Parathyroid adenoma (tissue), 2 donors: ENCODE results near the gene PSMD13.

Experiments used
- H2AFZ ChIP-seq: fragments of 300-600 bp; sonication (generic); one replicate; pipeline ENCODE4 v1.7.0; 2017; ENCODE audit warnings: antibody characterized with exemption, mild to moderate bottlenecking
- H3K27ac ChIP-seq: fragments of 300-600 bp; sonication (generic); one replicate; pipeline ENCODE4 v1.7.0; 2017
- H3K27me3 ChIP-seq: fragments of 300-600 bp; sonication (generic); one replicate; pipeline ENCODE4 v1.7.0; 2017; ENCODE audit warnings: low read length; ENCODE audit not compliant: control insufficient read depth, insufficient read depth
- H3K36me3 ChIP-seq: fragments of 300-600 bp; sonication (generic); one replicate; pipeline ENCODE4 v1.7.0; 2017; ENCODE audit warnings: low read length; ENCODE audit not compliant: control insufficient read depth, insufficient read depth
- H3K4me1 ChIP-seq: fragments of 300-600 bp; sonication (generic); one replicate; pipeline ENCODE4 v1.7.0; 2017; ENCODE audit warnings: control low read depth
- H3K4me2 ChIP-seq: fragments of 300-600 bp; sonication (generic); one replicate; pipeline ENCODE4 v1.7.0; 2017; ENCODE audit warnings: low read length
- H3K4me3 ChIP-seq: fragments of 300-600 bp; sonication (generic); one replicate; pipeline ENCODE4 v1.7.0; 2017; ENCODE audit warnings: low read depth, low read length
- H3K79me2 ChIP-seq: fragments of 300-600 bp; sonication (generic); one replicate; pipeline ENCODE4 v1.7.0; 2017; ENCODE audit warnings: control low read depth
- H3K9ac ChIP-seq: fragments of 300-600 bp; sonication (generic); one replicate; pipeline ENCODE4 v1.7.0; 2017; ENCODE audit warnings: mild to moderate bottlenecking
- H3K9me3 ChIP-seq: fragments of 300-600 bp; sonication (generic); one replicate; pipeline ENCODE4 v1.7.0; 2017; ENCODE audit warnings: low read length; ENCODE audit not compliant: control insufficient read depth
- TF ChIP-seq, protein P1 (sequence below): fragments of 300-600 bp; sonication (generic); IDR thresholded peaks from one replicate; pipeline ENCODE4 v1.7.0; 2017; ENCODE audit warnings: antibody characterized with exemption, mild to moderate bottlenecking
- donor health status: primary hyperparathyroidism.

Gene PSMD13

DNA sequence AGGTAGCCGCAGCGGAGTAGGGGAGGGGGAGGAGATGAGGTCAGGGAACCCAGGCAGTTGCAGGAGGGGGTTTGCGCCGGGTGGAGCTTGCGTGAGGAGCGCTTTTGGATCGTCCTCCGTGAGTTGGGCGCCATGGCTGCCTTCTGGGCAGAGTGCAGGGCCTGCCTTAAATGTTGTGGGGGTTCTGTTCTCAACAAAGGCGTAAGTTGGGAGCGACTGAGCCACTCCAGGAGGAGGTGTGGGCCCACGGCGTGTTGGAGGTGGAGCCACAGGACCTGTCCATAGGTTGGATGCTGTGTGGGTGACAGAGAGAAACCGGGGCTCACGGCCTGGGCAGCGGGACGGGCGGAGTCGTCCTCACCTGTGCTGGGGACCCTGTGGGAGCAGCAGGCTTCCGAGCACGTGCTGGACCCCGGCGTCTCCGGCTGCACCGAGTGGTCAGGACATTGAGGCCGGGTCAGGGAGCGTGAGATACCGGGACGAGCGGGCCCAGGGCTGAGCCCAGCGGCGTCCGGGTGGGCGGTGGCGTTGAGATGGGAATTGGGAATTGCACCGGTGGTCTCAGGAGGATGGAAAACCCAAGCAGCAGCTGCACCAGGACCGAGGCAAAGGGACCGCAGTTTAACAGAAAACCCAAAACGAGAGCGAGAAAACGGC, 51.2 kb downstream of the PSMD13 start:
- H3K9ac ChIP-seq, result no peak overlapping the region
- H3K27ac ChIP-seq, result no peak overlapping the region
- H3K4me1 ChIP-seq, result no peaks in the 10 kb centered on the region
- peak overlapping the region; percentile 71 for H3K4me2 ChIP-seq
- no peaks in the 10 kb centered on the region for H3K79me2 ChIP-seq
- H3K27me3 ChIP-seq, result no peaks in the 10 kb centered on the region
- H3K9me3 ChIP-seq, result no peaks in the 10 kb centered on the region
- no peaks in the 10 kb centered on the region for H3K36me3 ChIP-seq
- TF ChIP-seq, protein P1, sequence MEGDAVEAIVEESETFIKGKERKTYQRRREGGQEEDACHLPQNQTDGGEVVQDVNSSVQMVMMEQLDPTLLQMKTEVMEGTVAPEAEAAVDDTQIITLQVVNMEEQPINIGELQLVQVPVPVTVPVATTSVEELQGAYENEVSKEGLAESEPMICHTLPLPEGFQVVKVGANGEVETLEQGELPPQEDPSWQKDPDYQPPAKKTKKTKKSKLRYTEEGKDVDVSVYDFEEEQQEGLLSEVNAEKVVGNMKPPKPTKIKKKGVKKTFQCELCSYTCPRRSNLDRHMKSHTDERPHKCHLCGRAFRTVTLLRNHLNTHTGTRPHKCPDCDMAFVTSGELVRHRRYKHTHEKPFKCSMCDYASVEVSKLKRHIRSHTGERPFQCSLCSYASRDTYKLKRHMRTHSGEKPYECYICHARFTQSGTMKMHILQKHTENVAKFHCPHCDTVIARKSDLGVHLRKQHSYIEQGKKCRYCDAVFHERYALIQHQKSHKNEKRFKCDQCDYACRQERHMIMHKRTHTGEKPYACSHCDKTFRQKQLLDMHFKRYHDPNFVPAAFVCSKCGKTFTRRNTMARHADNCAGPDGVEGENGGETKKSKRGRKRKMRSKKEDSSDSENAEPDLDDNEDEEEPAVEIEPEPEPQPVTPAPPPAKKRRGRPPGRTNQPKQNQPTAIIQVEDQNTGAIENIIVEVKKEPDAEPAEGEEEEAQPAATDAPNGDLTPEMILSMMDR, result no peak
- peak overlapping the region; percentile 75 for H2AFZ ChIP-seq
- peak overlapping the region; percentile 22 for H3K4me3 ChIP-seq

DNA sequence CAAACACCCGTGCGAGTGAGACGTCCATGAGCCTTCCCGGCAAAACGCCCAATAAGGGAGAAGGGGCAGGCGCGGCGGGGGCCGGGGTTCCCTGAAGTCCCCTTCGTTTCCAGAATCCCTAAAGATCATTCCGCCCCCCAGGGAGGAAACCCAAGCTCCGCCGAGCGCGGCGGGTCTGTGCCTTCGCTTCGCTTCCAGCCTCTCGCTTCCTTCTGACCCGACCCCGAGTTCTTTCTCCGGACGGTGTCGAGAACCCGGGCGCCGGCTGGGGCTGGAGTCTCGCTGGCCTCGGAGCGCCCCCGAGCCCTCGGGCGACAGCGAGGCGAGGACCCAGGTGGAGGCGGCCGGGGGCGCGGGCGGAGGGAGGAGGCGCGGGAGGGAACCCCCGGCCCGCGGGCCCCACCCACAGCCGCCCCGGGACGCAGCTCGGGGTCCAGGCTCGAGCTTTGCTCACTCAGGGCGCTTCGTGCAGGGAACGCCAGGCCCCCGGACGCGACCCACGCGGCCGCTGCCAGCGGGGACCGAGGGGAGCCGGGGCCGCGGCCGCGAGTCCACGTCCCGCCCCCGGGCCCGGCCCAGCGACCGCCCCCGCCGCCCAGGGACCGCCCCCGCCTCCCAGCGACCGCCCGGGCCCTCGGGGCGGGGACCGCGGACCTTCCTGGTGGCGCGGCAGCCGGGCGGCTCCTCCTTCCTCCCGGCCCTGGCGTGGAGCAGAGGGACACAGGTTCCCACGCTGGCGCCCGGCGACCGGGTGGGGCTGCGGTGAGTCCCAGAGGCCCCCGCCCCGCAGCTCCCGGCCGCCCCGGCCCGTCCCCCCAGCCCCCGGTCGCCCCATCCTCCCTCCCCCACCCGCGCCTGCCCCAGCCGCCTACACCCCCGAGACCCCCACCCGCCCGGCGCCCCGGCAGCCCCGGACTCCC, 52.0 kb downstream of the PSMD13 start, which contains the start of gene PGGHG:
Gene PGGHG (plus strand): TSS at position 649 of the 920 bp plus-strand sequence. CDS start 691 bp downstream, outside the sequence.
- no peaks in the 10 kb centered on the region for H3K9me3 ChIP-seq
- no peaks in the 10 kb centered on the region for H3K36me3 ChIP-seq
- no peaks in the 10 kb centered on the region for H3K4me1 ChIP-seq
- no peak within 1 kb of the TSS for H3K27ac ChIP-seq
- H3K4me3 ChIP-seq, result peak within 1 kb of the TSS; percentile 22
- peak within 1 kb of the TSS; percentile 71 for H3K4me2 ChIP-seq
- no peak within 1 kb of the TSS for H3K9ac ChIP-seq
- TF ChIP-seq, protein P1, result no peak
- H3K79me2 ChIP-seq, result no peaks in the 10 kb centered on the region
- no peaks in the 10 kb centered on the region for H3K27me3 ChIP-seq
- peak within 1 kb of the TSS; percentile 75 for H2AFZ ChIP-seq

DNA sequence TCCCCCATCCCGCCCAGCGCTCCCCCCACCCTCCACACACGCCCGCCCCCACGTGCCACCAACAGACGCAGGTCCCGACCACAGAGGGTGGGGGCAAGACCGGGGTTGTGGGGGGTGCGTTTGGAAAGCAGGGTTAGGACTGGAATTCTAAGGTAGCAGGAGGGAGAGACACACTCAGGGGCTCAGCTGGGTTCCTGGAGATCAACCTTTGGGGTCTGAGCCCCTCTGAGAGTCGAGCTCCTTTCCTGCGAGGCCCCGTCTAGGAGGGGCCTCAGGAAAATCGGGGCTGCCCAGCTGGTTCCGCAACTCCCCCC, 52.6 kb downstream of the PSMD13 start:
- no peaks in the 10 kb centered on the region for H3K27me3 ChIP-seq
- no peak overlapping the region for H3K4me3 ChIP-seq
- H3K27ac ChIP-seq, result no peak overlapping the region
- TF ChIP-seq, protein P1, result no peak
- no peaks in the 10 kb centered on the region for H3K36me3 ChIP-seq
- no peaks in the 10 kb centered on the region for H3K9me3 ChIP-seq
- no peak overlapping the region for H3K9ac ChIP-seq
- peak overlapping the region; percentile 22 for H3K4me2 ChIP-seq
- H2AFZ ChIP-seq, result no peak overlapping the region
- H3K79me2 ChIP-seq, result no peaks in the 10 kb centered on the region
- no peaks in the 10 kb centered on the region for H3K4me1 ChIP-seq

DNA sequence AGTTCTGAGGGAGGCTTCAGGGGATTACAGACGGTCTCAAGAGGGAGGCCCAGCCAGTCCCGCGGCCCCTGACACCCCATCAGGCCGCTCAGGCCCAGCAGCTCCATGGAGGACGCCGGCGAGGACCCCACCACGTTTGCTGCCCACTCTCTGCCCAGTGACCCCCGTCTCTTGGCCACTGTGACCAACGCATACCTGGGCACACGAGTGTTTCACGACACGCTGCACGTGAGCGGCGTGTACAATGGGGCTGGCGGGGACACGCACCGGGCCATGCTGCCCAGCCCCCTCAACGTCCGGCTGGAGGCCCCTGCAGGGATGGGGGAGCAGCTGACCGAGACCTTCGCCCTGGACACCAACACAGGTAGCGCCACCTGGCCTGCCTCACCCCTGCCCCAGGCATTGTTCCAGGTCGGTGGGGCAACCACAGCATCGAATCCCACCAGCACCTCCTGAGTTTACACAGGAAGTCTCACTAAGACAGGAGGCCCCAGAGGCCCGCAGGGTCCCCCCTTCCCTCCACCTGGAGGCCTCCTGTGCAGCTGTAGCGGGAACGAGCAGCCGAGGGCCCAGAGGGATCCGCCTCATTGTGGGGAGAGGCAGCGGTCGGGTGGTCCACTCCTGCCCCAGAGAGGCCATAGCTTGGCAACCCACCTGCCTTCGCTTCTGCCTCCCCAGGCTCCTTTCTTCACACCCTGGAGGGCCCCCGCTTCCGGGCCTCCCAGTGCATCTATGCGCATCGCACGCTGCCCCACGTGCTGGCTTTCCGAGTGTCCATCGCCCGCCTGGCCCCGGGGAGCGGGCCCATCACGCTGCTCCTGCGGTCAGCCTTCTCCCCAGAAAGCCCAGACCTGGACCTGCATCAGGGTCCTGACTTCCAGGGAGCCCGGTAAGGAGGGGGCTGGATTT, 53.2 kb downstream of the PSMD13 start:
- Histone ChIP-seq H3K27ac (no peak overlapping the region), H3K9me3 (no peaks in the 10 kb centered on the region), H3K4me2 (peak overlapping the region; percentile 22), H2AFZ (no peak overlapping the region), H3K27me3 (no peaks in the 10 kb centered on the region), H3K4me1 (no peaks in the 10 kb centered on the region), H3K36me3 (no peaks in the 10 kb centered on the region), H3K4me3 (no peak overlapping the region), H3K9ac (no peak overlapping the region), H3K79me2 (no peaks in the 10 kb centered on the region)
- TF ChIP-seq, protein P1, result no peak
